Measurements from ENCODE around the gene FLNC.

DNA sequence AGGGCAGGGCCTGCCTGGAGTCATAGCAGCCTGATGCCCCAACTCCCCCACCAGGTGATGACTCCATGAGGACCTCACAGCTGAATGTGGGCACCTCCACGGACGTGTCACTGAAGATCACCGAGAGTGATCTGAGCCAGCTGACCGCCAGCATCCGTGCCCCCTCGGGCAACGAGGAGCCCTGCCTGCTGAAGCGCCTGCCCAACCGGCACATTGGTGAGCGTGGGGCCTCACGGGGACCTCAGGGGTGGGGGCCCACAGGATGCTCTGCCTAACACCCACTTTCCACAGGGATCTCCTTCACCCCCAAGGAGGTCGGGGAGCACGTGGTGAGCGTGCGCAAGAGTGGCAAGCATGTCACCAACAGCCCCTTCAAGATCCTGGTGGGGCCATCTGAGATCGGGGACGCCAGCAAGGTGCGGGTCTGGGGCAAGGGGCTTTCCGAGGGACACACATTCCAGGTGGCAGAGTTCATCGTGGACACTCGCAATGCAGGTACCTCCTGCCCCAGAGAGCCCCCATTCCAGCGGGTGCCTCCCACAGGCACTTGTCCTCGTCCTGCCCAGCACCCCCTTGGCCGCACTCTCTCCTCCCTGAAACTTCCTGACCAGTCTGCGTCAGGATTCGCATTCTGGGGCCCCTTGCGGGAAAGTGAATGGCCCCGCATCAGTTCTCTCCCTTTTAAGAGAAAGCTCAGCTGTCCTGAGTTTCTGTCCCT lies 22.5 kb downstream of the FLNC start:
- TF ChIP-seq, protein P1, sequence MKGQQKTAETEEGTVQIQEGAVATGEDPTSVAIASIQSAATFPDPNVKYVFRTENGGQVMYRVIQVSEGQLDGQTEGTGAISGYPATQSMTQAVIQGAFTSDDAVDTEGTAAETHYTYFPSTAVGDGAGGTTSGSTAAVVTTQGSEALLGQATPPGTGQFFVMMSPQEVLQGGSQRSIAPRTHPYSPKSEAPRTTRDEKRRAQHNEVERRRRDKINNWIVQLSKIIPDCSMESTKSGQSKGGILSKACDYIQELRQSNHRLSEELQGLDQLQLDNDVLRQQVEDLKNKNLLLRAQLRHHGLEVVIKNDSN (IDR thresholded peaks at IDR 0.05; ENCODE audit: borderline replicate concordance, low read depth), result no peak
- TF ChIP-seq, protein P2, sequence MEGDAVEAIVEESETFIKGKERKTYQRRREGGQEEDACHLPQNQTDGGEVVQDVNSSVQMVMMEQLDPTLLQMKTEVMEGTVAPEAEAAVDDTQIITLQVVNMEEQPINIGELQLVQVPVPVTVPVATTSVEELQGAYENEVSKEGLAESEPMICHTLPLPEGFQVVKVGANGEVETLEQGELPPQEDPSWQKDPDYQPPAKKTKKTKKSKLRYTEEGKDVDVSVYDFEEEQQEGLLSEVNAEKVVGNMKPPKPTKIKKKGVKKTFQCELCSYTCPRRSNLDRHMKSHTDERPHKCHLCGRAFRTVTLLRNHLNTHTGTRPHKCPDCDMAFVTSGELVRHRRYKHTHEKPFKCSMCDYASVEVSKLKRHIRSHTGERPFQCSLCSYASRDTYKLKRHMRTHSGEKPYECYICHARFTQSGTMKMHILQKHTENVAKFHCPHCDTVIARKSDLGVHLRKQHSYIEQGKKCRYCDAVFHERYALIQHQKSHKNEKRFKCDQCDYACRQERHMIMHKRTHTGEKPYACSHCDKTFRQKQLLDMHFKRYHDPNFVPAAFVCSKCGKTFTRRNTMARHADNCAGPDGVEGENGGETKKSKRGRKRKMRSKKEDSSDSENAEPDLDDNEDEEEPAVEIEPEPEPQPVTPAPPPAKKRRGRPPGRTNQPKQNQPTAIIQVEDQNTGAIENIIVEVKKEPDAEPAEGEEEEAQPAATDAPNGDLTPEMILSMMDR (IDR thresholded peaks at IDR 0.05), result no peak
- TF ChIP-seq, protein P3, sequence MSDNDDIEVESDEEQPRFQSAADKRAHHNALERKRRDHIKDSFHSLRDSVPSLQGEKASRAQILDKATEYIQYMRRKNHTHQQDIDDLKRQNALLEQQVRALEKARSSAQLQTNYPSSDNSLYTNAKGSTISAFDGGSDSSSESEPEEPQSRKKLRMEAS (IDR thresholded peaks at IDR 0.05; ENCODE audit: low read depth), result no peak
- TF ChIP-seq CHD2 (IDR thresholded peaks at IDR 0.05; ENCODE audit: low read length, partially characterized antibody) (no peak), TCF12 (IDR thresholded peaks at IDR 0.05) (no peak), EZH2phosphoT487 (IDR thresholded peaks at IDR 0.05; ENCODE audit: borderline replicate concordance, low read depth) (no peak), RFX5 (IDR thresholded peaks at IDR 0.05; ENCODE audit: low read length) (no peak), SMC3 (IDR thresholded peaks at IDR 0.05; ENCODE audit: low read depth, low read length) (no peak), FOXM1 (IDR thresholded peaks at IDR 0.05; ENCODE audit: low read depth) (no peak), SIN3A (IDR thresholded peaks at IDR 0.05; ENCODE audit: borderline replicate concordance, low read depth, low read length) (no peak), POLR2AphosphoS5 (IDR thresholded peaks at IDR 0.05; ENCODE audit: low read depth, low read length) (no peak)
- TF ChIP-seq, protein P4, sequence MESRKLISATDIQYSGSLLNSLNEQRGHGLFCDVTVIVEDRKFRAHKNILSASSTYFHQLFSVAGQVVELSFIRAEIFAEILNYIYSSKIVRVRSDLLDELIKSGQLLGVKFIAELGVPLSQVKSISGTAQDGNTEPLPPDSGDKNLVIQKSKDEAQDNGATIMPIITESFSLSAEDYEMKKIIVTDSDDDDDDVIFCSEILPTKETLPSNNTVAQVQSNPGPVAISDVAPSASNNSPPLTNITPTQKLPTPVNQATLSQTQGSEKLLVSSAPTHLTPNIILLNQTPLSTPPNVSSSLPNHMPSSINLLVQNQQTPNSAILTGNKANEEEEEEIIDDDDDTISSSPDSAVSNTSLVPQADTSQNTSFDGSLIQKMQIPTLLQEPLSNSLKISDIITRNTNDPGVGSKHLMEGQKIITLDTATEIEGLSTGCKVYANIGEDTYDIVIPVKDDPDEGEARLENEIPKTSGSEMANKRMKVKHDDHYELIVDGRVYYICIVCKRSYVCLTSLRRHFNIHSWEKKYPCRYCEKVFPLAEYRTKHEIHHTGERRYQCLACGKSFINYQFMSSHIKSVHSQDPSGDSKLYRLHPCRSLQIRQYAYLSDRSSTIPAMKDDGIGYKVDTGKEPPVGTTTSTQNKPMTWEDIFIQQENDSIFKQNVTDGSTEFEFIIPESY (IDR thresholded peaks at IDR 0.05; ENCODE audit: borderline replicate concordance, low read depth), result no peak

All from SK-N-SH (cell line).